PC-9 (cell line): ENCODE data around the gene EHBP1.

Experiments used
- EZH2 ChIP-seq: fragments of 200-600 bp; sonication (generic); IDR thresholded peaks from 2 replicates; pipeline ENCODE4 v1.8.0; 2017; ENCODE audit warnings: antibody characterized with exemption, low read depth
- TF ChIP-seq, protein P1 (sequence below): fragments of 200-600 bp; sonication (generic); conservative IDR thresholded peaks from 2 replicates; pipeline ENCODE4 v1.6.1; 2017; ENCODE audit warnings: mixed run types, antibody characterized with exemption, mild to moderate bottlenecking, moderate library complexity

DNA sequence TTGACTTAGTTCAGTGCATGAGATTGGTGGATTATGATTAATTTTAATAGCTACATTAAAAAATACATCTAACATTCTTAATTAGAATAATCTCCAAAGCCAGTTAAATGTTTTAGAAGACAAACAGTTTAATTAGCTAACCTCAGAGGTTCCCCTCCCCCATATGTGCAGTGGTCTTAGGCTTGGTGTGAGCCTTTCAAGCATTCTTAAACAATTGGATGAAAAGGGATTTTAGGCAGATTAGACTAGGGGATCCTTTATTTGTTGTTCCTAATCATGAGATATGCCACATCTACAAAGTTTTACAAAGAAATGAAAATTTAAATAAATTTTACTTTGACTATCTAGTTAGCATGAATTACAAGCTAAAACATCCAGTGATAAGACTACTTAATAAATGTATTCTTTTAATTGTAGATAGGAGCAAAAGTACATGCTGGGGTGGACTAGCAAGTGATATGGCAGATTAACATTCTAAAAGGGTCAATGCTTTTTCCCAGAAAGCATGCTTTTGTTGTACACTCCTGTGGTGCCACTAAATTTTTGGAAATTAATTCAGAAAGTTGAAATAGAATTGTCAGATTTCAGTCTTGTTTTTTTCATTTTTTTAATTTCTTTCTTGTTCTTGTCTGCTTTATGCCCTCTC lies 302.4 kb downstream of the EHBP1 start:
- TF ChIP-seq, protein P1, sequence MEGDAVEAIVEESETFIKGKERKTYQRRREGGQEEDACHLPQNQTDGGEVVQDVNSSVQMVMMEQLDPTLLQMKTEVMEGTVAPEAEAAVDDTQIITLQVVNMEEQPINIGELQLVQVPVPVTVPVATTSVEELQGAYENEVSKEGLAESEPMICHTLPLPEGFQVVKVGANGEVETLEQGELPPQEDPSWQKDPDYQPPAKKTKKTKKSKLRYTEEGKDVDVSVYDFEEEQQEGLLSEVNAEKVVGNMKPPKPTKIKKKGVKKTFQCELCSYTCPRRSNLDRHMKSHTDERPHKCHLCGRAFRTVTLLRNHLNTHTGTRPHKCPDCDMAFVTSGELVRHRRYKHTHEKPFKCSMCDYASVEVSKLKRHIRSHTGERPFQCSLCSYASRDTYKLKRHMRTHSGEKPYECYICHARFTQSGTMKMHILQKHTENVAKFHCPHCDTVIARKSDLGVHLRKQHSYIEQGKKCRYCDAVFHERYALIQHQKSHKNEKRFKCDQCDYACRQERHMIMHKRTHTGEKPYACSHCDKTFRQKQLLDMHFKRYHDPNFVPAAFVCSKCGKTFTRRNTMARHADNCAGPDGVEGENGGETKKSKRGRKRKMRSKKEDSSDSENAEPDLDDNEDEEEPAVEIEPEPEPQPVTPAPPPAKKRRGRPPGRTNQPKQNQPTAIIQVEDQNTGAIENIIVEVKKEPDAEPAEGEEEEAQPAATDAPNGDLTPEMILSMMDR, result no peak
- no peak for TF ChIP-seq EZH2
